Stimulated activated CD4-positive, alpha-beta T cell treated with anti-CD3 and anti-CD28 coated beads, Interleukin-1b, Interleukin-23, amount 100 ng/mL, for 1 hour (primary cell): Measurements from ENCODE around the gene CD99.
"Not testable (repeated sequence)": the region's sequence is repeated elsewhere in the genome, so short reads cannot be mapped to it uniquely, and the experiment has no call there.

Experiments used
- DNase-seq, 2 donors: peaks; one replicate each; pipeline ENCODE4 v3.0.0-alpha.2; 2020; ENCODE audit warnings: low read depth in 2 of 2

The CD99 gene

GRCh38 chrX:2769615-2770014 lies 78.5 kb downstream of the CD99 start:
- DNase-seq = no peak

- not testable (repeated sequence) for DNase-seq
Measured at GRCh38 chrX:2773166-2774055, 82.3 kb downstream of the CD99 start.

- no peak for DNase-seq
Measured at GRCh38 chrX:2774057-2774456, 83.0 kb downstream of the CD99 start.

GRCh38 chrX:2774776-2775175 lies 83.7 kb downstream of the CD99 start:
- DNase-seq = no peak

- DNase-seq = not testable (repeated sequence)
Measured at GRCh38 chrX:2780472-2781225, 89.6 kb downstream of the CD99 start.

GRCh38 chrX:2781226-2781571 lies 90.1 kb downstream of the CD99 start:
- no peak for DNase-seq

- no peak for DNase-seq
Measured at GRCh38 chrX:2781698-2782097, 90.6 kb downstream of the CD99 start.

- DNase-seq = no peak
Measured at GRCh38 chrX:2782171-2782570, 91.1 kb downstream of the CD99 start.

GRCh38 chrX:2782778-2783177 lies 91.7 kb downstream of the CD99 start:
- DNase-seq = no peak

- DNase-seq = no peak
Measured at GRCh38 chrX:2784026-2784425, 92.9 kb downstream of the CD99 start.

- DNase-seq = no peak
Measured at GRCh38 chrX:2785538-2785937, 94.4 kb downstream of the CD99 start.

- no peak for DNase-seq
Measured at GRCh38 chrX:2788980-2789379, 97.9 kb downstream of the CD99 start.

GRCh38 chrX:2789569-2789968 lies 98.5 kb downstream of the CD99 start:
- DNase-seq = no peak
